Epithelial cell of proximal tubule (primary cell): ENCODE results near the gene XAF1. TPM values are rescaled to one million over a fixed set of nuclear protein-coding genes. Genes with fewer than 3 reads are reported as not detected.
"Not testable (repeated sequence)": the region's sequence is repeated elsewhere in the genome, so short reads cannot be mapped to it uniquely, and the experiment has no call there.

Experiments used
- DNase-seq: peaks from one replicate; pipeline ENCODE4 v3.0.0-alpha.2; 2011; ENCODE audit warnings: low read depth
- H3K4me3 ChIP-seq: 2 replicates; pipeline ENCODE4 v1.5.1; 2011; ENCODE audit warnings: low read depth, mild to moderate bottlenecking, low read length
- CTCF ChIP-seq: conservative IDR thresholded peaks from 2 replicates; pipeline ENCODE4 v1.5.1; 2012; ENCODE audit warnings: low read depth, mild to moderate bottlenecking, low read length
- total RNA-seq: library from RNA; depleted of rRNA; stranded (reverse); fragments of >200 nt; gene quantifications from 2 replicates; pipeline ENCODE4 v1.2.3, GENCODE V29; 2015

The XAF1 gene
- total RNA-seq, 1 donor from 2014 or later, result 0.06 TPM

GRCh38 chr17:6812295-6812694 lies 56.4 kb downstream of the XAF1 start:
- DNase-seq, result no peak
- TF ChIP-seq CTCF, result no peak
- H3K4me3 ChIP-seq, result no peak overlapping the region

GRCh38 chr17:6815775-6816174 lies 59.9 kb downstream of the XAF1 start:
- no peak overlapping the region for H3K4me3 ChIP-seq
- TF ChIP-seq CTCF, result no peak
- DNase-seq, result no peak

GRCh38 chr17:6816368-6816767 lies 60.5 kb downstream of the XAF1 start:
- not testable (repeated sequence) for H3K4me3 ChIP-seq, DNase-seq

GRCh38 chr17:6818938-6819337 lies 63.1 kb downstream of the XAF1 start:
- TF ChIP-seq CTCF, result no peak
- no peak for DNase-seq
- H3K4me3 ChIP-seq, result no peak overlapping the region

- DNase-seq, result peak; percentile 86
- TF ChIP-seq CTCF, result no peak
- no peak overlapping the region for H3K4me3 ChIP-seq
These were observed 67.2 kb downstream of the XAF1 start for GRCh38 chr17:6823011-6823442.

Other genes with a start within 250 kb of the XAF1 start
- 0.65 and 1.3 TPM in 2 replicates for gene PITPNM3, start 199.5 kb upstream of the XAF1 start, total RNA-seq
- gene KIAA0753, start 115.3 kb upstream of the XAF1 start, total RNA-seq, result 13.5 and 15.7 TPM in 2 replicates
- 351 and 501 TPM in 2 replicates for gene TXNDC17, start 115.0 kb upstream of the XAF1 start, total RNA-seq
- 10.1 and 23.9 TPM in 2 replicates for gene MED31, start 104.4 kb upstream of the XAF1 start, total RNA-seq
- 0.22 and 1.2 TPM in 2 replicates for gene C17orf100, start 104.3 kb upstream of the XAF1 start, total RNA-seq
- gene SLC13A5, start 42.7 kb upstream of the XAF1 start, total RNA-seq, result not detected in 2 replicates
- gene FBXO39, start 20.2 kb downstream of the XAF1 start, total RNA-seq, result not detected in 2 replicates
- gene TEKT1, start 75.7 kb downstream of the XAF1 start, total RNA-seq, result not detected in 2 replicates
- 0.98 and 1.0 TPM in 2 replicates for gene ALOX12, start 240.0 kb downstream of the XAF1 start, total RNA-seq